ENCODE data around the gene CFAP119. TPM values are rescaled to one million over a fixed set of nuclear protein-coding genes. Genes with fewer than 3 reads are reported as not detected.
"Not testable (repeated sequence)": the region's sequence is repeated elsewhere in the genome, so short reads cannot be mapped to it uniquely, and the experiment has no call there.

Gene CFAP119
- total and polyA plus RNA-seq, 9 of the 15 experiments (the other 6 are each of a cell fraction or from before 2014, with no cell fraction given), result 5.5 to 33.7 (median 9.6) TPM

GRCh38 chr16:30761928-30762902 lies at the start of gene CFAP119, which contains the start of gene RNF40 (continued):
- TF ChIP-seq ZBTB26 (CRISPR knock-in tag; IDR thresholded peaks at IDR 0.05) (no peak), RBBP5 (IDR thresholded peaks at IDR 0.05; ENCODE audit: borderline replicate concordance, insufficient read depth, low read length, poor library complexity, severe bottlenecking) (peak; percentile 80), ZNF23 (CRISPR knock-in tag; IDR thresholded peaks at IDR 0.05) (no peak), ZNF740 (CRISPR knock-in tag; IDR thresholded peaks at IDR 0.05) (peak; percentile 96), ZNF740 (tag; IDR thresholded peaks at IDR 0.05) (peak in 1 of 2 experiments; percentile 73; a peak in 1 of 4 replicates), ZNF639 (CRISPR knock-in tag; conservative IDR thresholded peaks at IDR 0.05 in 1 of 2, IDR thresholded peaks at IDR 0.05 in 1 of 2) (no peak), MYC (IDR thresholded peaks at IDR 0.05; ENCODE audit: low read depth, low read length) (peak; percentile 54), MYC (CRISPR knock-in tag; IDR thresholded peaks at IDR 0.05; ENCODE audit: borderline replicate concordance, low read depth) (no peak), MCM2 (IDR thresholded peaks at IDR 0.05; ENCODE audit: low read depth) (no peak), HNRNPUL1 (IDR thresholded peaks at IDR 0.05; ENCODE audit: low read length) (no peak), CEBPG (CRISPR knock-in tag; IDR thresholded peaks at IDR 0.05) (peak; percentile 83; the same call in 1 of the 2 replicates), CEBPG (tag; conservative IDR thresholded peaks at IDR 0.05 in 1 of 2, IDR thresholded peaks at IDR 0.05 in 1 of 2) (peak; percentile 71 to 77), E2F3 (CRISPR knock-in tag; IDR thresholded peaks at IDR 0.05) (0 out of 2 replicates have a peak, but pooled peaks have one; percentile 40), SIN3A (IDR thresholded peaks at IDR 0.05; ENCODE audit: borderline replicate concordance in 2 of 2, control insufficient read depth in 1 of 2, low read depth in 2 of 2, low read length in 2 of 2) (peak; percentile 94 to 99; a peak in 3 of 4 replicates), ZNF766 (CRISPR knock-in tag; conservative IDR thresholded peaks at IDR 0.05) (no peak)

- FAIRE-seq; H3K27ac ChIP-seq (ENCODE audit: extremely low read depth, low read depth, low read length); H2AFZ ChIP-seq (ENCODE audit: low read depth, low read length); BruUV-seq (replicated peaks); H3K27me3 ChIP-seq (ENCODE audit: control insufficient read depth in 2 of 2, insufficient read depth in 2 of 2, low read length in 2 of 2); H3K4me3 ChIP-seq; in situ Hi-C loops (cut with MboI); H3K4me2 ChIP-seq (ENCODE audit: insufficient read depth, low read length); H3K9me1 ChIP-seq (ENCODE audit: control insufficient read depth, insufficient read depth, low read length); ATAC-seq; H3K9me3 ChIP-seq (replicated peaks; ENCODE audit: control insufficient read depth, insufficient read depth, low read depth, low read length); DNase-seq (ENCODE audit: extremely low read depth in 1 of 4, low spot score in 3 of 4); POLR2A ChIA-PET; H4K20me1 ChIP-seq (replicated peaks; ENCODE audit: control insufficient read depth, insufficient read depth, low read length); H3K9ac ChIP-seq (ENCODE audit: insufficient read depth in 1 of 2, low read depth in 2 of 2, low read length in 2 of 2); H3K79me2 ChIP-seq (ENCODE audit: control insufficient read depth, insufficient read depth, low read length); CTCF ChIA-PET (ENCODE audit: low intra/inter-chr PET ratio); H3K36me3 ChIP-seq (ENCODE audit: control insufficient read depth, insufficient read depth, low read length): not testable (repeated sequence)
- H3K4me1 ChIP-seq (replicated peaks in 1 of 2; ENCODE audit: control insufficient read depth in 2 of 2, insufficient read depth in 2 of 2, low read length in 2 of 2), result peaks cover 25 to 44% of the 10 kb centered on the region in 2 experiments
- intact Hi-C loops (cut with micrococcal nuclease), result loop anchor here (5.0 to 10.0 kb wide), 3 partner anchors 47 to 155 kb away; partner anchors contain the start of genes CFAP119, FBRS, PRR14 and RNF40
- WGBS (ENCODE audit: insufficient coverage, low coverage, missing lambda C conversion rate), result 64% methylated on average over 5 of the region's 5 CpGs
Measured at GRCh38 chr16:30809675-30810074, 47.8 kb upstream of the CFAP119 start.

Data from K562 (cell line).